Endothelial cell (in vitro differentiated cells): ENCODE results near the gene VAV2. TPM values are rescaled to one million over a fixed set of nuclear protein-coding genes. Genes with fewer than 3 reads are reported as not detected.

Source experiments
- DNase-seq: peaks from one replicate; pipeline ENCODE4 v3.0.0; 2021; ENCODE audit warnings: low spot score
- H3K27ac Mint-ChIP-seq: one replicate; pipeline ENCODE4 v1.8.0; 2021; ENCODE audit warnings: mixed read lengths, inconsistent platforms; ENCODE audit not compliant: unreplicated experiment
- H3K27me3 Mint-ChIP-seq: one replicate; pipeline ENCODE4 v1.8.0; 2021; ENCODE audit warnings: mild to moderate bottlenecking, moderate library complexity, mixed read lengths, inconsistent platforms; ENCODE audit not compliant: unreplicated experiment
- H3K36me3 Mint-ChIP-seq: one replicate; pipeline ENCODE4 v1.8.0; 2021; ENCODE audit warnings: mild to moderate bottlenecking, low read depth, mixed read lengths, inconsistent platforms; ENCODE audit not compliant: unreplicated experiment
- H3K4me1 Mint-ChIP-seq: one replicate; pipeline ENCODE4 v1.8.0; 2021; ENCODE audit warnings: mild to moderate bottlenecking, mixed read lengths, inconsistent platforms; ENCODE audit not compliant: unreplicated experiment
- H3K4me3 Mint-ChIP-seq: one replicate; pipeline ENCODE4 v1.8.0; 2021; ENCODE audit warnings: mild to moderate bottlenecking, mixed read lengths, inconsistent platforms; ENCODE audit not compliant: unreplicated experiment
- H3K9me3 Mint-ChIP-seq: one replicate; pipeline ENCODE4 v1.8.0; 2021; ENCODE audit warnings: mixed read lengths, inconsistent platforms; ENCODE audit not compliant: unreplicated experiment
- CTCF ChIP-seq: fragments of 200-600 bp; sonication (generic); IDR thresholded peaks from one replicate; pipeline ENCODE4 v1.5.0; 2021; ENCODE audit warnings: antibody characterized with exemption; ENCODE audit not compliant: unreplicated experiment
- total RNA-seq: library from RNA; stranded (reverse); fragmentation: NEBNext Ultra II Directional; extraction: Animal tissue kit (Norgen Biotek cat#: 25700); gene quantifications from one replicate; pipeline ENCODE4 v1.2.1, GENCODE V29; 2021; ENCODE audit not compliant: unreplicated experiment

Gene VAV2
- total RNA-seq, 1 donor from 2014 or later = 27.2 TPM

GRCh38 chr9:133731876-133732638, 260.1 kb downstream of the VAV2 start:
- Mint-ChIP-seq H3K9me3 (no peaks in the 10 kb centered on the region), H3K36me3 (peaks cover 4% of the 10 kb centered on the region), H3K4me1 (peaks cover 3% of the 10 kb centered on the region), H3K4me3 (no peak overlapping the region), H3K27ac (no peak overlapping the region), H3K27me3 (peaks cover 6% of the 10 kb centered on the region)
- no peak for TF ChIP-seq CTCF
- no peak for DNase-seq

- Mint-ChIP-seq H3K4me1 (peaks cover 3% of the 10 kb centered on the region), H3K36me3 (peaks cover 4% of the 10 kb centered on the region), H3K9me3 (no peaks in the 10 kb centered on the region), H3K4me3 (no peak overlapping the region), H3K27me3 (peaks cover 6% of the 10 kb centered on the region), H3K27ac (no peak overlapping the region)
- no peak for DNase-seq
- TF ChIP-seq CTCF = no peak
Observed at GRCh38 chr9:133730994-133731715, 261.0 kb downstream of the VAV2 start.

- Mint-ChIP-seq H3K4me3 (no peak overlapping the region), H3K9me3 (no peaks in the 10 kb centered on the region), H3K36me3 (peaks cover 4% of the 10 kb centered on the region), H3K27ac (no peak overlapping the region), H3K27me3 (peaks cover 6% of the 10 kb centered on the region), H3K4me1 (no peaks in the 10 kb centered on the region)
- TF ChIP-seq CTCF = no peak
- DNase-seq = no peak
Observed at GRCh38 chr9:133729617-133730281, 262.4 kb downstream of the VAV2 start.

- no peak overlapping the region for H3K27ac Mint-ChIP-seq
- peaks cover under 1% of the 10 kb centered on the region for H3K36me3 Mint-ChIP-seq
- no peaks in the 10 kb centered on the region for H3K4me1 Mint-ChIP-seq
- H3K27me3 Mint-ChIP-seq = peaks cover 2% of the 10 kb centered on the region
- no peak for TF ChIP-seq CTCF
- H3K4me3 Mint-ChIP-seq = no peak overlapping the region
- DNase-seq = no peak
- no peaks in the 10 kb centered on the region for H3K9me3 Mint-ChIP-seq
Observed at GRCh38 chr9:133728856-133729616, 263.1 kb downstream of the VAV2 start.
